ENCODE results near the gene NCBP2L.

NCBP2L gene

GRCh38 chrX:107777536-107777832 lies at the start of gene NCBP2L:
Gene NCBP2L, plus strand, starts transcription at chrX:107777733. Its CDS starts 16,488 bp downstream, at chrX:107794221.
- in situ Hi-C loops (cut with MboI; ENCODE audit: low pct_unique_long_range_greater_than_20kb, low sequenced_read_pairs, unreplicated experiment): loop anchor here (5.0 kb wide), 1 partner anchor 120 kb away; no protein-coding TSS in a partner anchor
- DNase-seq (ENCODE audit: low spot score): no peak
- no peak for TF ChIP-seq CTCF (IDR thresholded peaks at IDR 0.05; ENCODE audit: extremely low read depth, insufficient read depth, missing control alignments)

GRCh38 chrX:107728371-107729099 lies 49.0 kb upstream of the NCBP2L start:
- no peak for TF ChIP-seq CTCF (IDR thresholded peaks at IDR 0.05; ENCODE audit: extremely low read depth, insufficient read depth, missing control alignments)
- no peak for DNase-seq (ENCODE audit: low spot score)
- in situ Hi-C loops (cut with MboI; ENCODE audit: low pct_unique_long_range_greater_than_20kb, low sequenced_read_pairs, unreplicated experiment): loop anchor here (10.0 kb wide), 1 partner anchor 64 kb away; no protein-coding TSS in a partner anchor

DNA sequence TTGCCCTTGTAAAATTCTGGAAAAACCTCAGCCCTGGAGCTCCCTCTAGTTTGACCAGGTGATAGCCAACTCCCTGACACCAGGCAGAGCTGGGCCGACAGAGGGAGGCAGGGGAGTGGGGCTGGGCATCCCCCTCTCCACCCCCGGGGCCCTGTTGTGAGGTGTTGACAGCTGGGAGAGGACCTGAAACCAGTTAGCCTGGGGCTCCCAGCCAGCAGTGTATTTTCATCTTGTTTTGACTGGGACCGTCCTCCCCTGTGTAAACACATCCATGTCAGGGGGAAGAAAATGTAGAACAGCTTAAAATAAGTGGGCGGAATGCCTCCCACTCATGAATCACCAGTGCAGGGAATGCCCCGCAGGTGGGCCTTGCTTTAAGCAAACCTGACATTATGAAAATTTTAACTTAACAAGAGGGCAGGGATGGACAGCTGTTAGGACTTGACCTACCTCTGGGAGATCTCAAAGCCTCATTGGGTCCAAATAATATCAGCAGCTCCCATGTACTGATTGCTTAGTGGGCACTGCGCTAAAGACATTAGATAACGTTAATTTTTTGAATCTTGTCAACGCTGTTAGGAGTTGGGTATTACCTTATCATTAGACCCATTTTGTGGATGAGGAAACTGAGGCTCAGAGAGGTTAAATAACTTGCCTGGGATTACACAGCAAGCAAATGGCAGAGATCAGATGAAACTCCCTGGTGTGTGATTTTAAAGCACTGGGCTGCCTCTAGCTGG lies 47.8 kb upstream of the NCBP2L start:
- TF ChIP-seq CTCF (IDR thresholded peaks at IDR 0.05; ENCODE audit: extremely low read depth, insufficient read depth, missing control alignments): no peak
- no peak for DNase-seq (ENCODE audit: low spot score)
- in situ Hi-C loops (cut with MboI; ENCODE audit: low pct_unique_long_range_greater_than_20kb, low sequenced_read_pairs, unreplicated experiment): loop anchor here (10.0 kb wide), 1 partner anchor 65 kb away; no protein-coding TSS in a partner anchor

GRCh38 chrX:107730298-107730655 lies 47.3 kb upstream of the NCBP2L start:
- no peak for DNase-seq (ENCODE audit: low spot score)
- TF ChIP-seq CTCF (IDR thresholded peaks at IDR 0.05; ENCODE audit: extremely low read depth, insufficient read depth, missing control alignments): no peak
- in situ Hi-C loops (cut with MboI; ENCODE audit: low pct_unique_long_range_greater_than_20kb, low sequenced_read_pairs, unreplicated experiment): no loop called here

DNA sequence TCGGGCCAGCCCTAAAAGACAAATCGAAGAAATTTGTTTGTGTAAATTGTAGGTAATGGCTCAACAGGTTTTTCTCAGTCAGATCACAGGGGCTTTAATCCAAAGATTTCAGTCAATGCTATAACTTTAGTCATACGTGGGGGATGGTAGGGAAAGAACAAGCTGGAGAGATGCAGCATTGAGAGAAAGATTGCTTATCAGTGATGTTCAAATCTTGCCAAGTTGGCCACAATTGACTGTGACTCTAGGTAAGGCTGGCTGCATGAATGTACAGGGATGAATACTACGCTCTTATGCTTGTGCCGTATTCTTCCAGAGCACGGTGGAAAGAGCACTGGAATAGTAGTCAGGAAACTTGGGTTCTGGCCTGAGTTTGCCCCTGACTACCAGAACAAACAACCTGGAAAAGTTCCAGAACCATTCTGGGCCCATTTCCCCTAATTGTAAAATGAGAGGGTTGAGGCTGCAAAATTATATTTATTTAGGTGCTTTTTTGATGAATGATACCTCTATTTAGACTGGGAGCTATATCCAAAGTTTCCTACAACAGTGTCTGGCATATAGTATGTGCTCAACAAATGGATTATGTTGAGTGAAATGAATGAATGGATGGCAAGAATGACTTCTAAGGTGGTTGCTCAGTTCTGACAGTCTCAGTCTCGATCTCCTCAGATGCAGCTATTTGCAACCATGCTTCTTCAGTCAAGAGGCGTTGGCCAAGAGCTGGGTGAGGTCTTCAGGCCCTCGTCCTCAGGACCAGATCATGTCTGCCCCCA lies 46.4 kb upstream of the NCBP2L start:
- TF ChIP-seq CTCF (IDR thresholded peaks at IDR 0.05; ENCODE audit: extremely low read depth, insufficient read depth, missing control alignments): no peak
- in situ Hi-C loops (cut with MboI; ENCODE audit: low pct_unique_long_range_greater_than_20kb, low sequenced_read_pairs, unreplicated experiment): no loop called here
- DNase-seq (ENCODE audit: low spot score): no peak

DNA sequence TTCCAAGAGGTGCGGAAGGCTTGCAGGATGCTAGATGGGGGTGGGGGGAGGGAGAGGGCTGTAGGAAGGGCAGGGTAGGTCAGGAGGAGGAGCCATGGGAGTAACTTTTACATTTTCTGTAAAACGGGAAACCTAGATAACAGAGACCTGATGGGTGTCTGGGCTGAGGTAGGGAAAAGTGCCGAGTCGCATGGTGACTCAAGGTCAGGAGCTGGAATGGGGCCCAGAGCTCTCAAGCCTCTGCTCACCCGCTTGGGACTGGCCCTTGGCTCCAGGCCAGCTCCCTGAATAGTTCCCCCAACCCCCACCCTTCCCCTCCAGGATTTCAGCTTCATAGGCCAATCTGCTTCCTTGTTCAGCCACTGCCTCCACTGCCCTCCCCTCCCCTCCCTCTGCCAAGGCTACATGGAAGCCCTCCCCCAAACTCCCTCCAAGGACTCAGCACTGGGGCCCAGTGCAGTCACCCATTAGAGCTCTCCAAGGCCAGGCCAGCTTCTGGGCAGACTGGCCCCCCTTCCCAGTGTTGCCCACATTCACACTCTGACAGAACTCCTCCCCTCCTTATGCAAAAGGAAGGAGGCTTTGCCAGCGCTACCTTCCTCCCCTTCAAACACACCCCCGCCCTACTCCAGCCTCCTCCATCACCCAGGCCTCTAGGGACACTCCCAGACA lies 45.6 kb upstream of the NCBP2L start:
- in situ Hi-C loops (cut with MboI; ENCODE audit: low pct_unique_long_range_greater_than_20kb, low sequenced_read_pairs, unreplicated experiment): no loop called here
- TF ChIP-seq CTCF (IDR thresholded peaks at IDR 0.05; ENCODE audit: extremely low read depth, insufficient read depth, missing control alignments): no peak
- DNase-seq (ENCODE audit: low spot score): no peak
